ENCODE measurements around the gene SLC39A7.

DNA sequence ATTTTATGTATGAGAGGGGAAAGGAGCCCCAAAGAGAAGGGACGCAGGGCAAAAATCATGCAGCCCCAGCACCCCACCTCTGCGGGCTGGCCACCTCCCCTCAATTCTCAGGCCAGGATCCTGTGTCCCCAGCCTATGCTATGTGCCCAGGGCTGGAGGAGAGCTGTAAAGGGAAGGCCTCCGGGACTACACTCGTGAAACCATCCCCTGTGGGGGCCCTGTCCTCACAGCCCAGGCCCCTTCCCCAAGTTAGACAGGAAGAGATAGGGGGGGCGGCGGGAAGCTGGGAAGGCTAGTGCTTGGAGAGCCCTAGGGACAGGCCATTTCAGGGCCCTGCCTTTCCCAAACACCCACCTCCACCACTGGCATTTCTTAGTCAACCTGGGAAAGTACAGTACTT lies 7.0 kb upstream of the SLC39A7 start:
- TF ChIP-seq, protein P1, sequence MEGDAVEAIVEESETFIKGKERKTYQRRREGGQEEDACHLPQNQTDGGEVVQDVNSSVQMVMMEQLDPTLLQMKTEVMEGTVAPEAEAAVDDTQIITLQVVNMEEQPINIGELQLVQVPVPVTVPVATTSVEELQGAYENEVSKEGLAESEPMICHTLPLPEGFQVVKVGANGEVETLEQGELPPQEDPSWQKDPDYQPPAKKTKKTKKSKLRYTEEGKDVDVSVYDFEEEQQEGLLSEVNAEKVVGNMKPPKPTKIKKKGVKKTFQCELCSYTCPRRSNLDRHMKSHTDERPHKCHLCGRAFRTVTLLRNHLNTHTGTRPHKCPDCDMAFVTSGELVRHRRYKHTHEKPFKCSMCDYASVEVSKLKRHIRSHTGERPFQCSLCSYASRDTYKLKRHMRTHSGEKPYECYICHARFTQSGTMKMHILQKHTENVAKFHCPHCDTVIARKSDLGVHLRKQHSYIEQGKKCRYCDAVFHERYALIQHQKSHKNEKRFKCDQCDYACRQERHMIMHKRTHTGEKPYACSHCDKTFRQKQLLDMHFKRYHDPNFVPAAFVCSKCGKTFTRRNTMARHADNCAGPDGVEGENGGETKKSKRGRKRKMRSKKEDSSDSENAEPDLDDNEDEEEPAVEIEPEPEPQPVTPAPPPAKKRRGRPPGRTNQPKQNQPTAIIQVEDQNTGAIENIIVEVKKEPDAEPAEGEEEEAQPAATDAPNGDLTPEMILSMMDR (conservative IDR thresholded peaks at IDR 0.05; ENCODE audit: low read depth, low read length): no peak
- TF ChIP-seq, protein P2, sequence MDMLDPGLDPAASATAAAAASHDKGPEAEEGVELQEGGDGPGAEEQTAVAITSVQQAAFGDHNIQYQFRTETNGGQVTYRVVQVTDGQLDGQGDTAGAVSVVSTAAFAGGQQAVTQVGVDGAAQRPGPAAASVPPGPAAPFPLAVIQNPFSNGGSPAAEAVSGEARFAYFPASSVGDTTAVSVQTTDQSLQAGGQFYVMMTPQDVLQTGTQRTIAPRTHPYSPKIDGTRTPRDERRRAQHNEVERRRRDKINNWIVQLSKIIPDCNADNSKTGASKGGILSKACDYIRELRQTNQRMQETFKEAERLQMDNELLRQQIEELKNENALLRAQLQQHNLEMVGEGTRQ (IDR thresholded peaks at IDR 0.05; ENCODE audit: low read depth, low read length): no peak
- TF ChIP-seq MXI1 (IDR thresholded peaks at IDR 0.05; ENCODE audit: borderline replicate concordance, low read depth, low read length) (no peak), FOS (IDR thresholded peaks at IDR 0.05; ENCODE audit: low read depth, low read length) (no peak), POLR2A (IDR thresholded peaks at IDR 0.05; ENCODE audit: low read depth, low read length) (no peak), CEBPB (IDR thresholded peaks at IDR 0.05; ENCODE audit: low read depth, low read length) (no peak), RCOR1 (IDR thresholded peaks at IDR 0.05; ENCODE audit: insufficient replicate concordance, low read length) (no peak)

Data from IMR-90 (cell line).